ENCODE measurements around the gene CCT3.

DNA sequence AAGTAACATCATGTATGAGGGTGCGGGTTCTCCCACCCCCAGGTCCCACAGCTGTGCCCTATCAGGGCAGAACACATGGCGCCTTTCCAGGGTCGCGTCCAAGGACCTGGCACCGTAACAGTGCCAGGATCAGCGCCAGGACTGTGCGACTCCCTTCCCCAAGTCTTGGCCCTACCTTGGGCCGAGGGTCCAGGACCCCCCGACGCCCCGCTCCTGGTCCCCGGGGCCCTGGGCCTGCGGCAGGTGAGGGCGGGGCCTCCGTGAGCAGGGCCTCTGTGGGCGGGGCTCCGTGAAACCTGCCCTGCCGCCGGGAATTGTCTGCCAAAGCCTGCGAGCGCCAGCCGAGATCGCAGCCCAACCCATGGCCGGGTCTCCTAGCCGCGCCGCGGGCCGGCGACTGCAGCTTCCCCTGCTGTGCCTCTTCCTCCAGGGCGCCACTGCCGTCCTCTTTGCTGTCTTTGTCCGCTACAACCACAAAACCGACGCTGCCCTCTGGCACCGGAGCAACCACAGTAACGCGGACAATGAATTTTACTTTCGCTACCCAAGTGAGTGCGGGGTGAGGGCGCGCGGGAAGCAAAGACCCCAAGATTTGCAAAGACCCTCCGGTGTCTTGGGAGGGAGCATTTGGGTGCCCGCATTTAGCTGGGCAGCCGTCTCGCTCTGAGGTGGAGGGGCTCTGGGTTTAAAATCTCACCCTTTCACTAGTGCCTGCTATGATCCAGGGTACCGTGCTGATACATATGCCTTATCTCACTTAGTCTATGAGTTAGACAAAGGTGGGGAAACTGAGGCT, 31.0 kb upstream of the CCT3 start, which contains the start of gene RHBG:
- TF ChIP-seq, protein P1, sequence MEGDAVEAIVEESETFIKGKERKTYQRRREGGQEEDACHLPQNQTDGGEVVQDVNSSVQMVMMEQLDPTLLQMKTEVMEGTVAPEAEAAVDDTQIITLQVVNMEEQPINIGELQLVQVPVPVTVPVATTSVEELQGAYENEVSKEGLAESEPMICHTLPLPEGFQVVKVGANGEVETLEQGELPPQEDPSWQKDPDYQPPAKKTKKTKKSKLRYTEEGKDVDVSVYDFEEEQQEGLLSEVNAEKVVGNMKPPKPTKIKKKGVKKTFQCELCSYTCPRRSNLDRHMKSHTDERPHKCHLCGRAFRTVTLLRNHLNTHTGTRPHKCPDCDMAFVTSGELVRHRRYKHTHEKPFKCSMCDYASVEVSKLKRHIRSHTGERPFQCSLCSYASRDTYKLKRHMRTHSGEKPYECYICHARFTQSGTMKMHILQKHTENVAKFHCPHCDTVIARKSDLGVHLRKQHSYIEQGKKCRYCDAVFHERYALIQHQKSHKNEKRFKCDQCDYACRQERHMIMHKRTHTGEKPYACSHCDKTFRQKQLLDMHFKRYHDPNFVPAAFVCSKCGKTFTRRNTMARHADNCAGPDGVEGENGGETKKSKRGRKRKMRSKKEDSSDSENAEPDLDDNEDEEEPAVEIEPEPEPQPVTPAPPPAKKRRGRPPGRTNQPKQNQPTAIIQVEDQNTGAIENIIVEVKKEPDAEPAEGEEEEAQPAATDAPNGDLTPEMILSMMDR (IDR thresholded peaks at IDR 0.05; ENCODE audit: borderline replicate concordance, extremely low read depth, low read length, poor library complexity, severe bottlenecking) = no peak
- no peak for TF ChIP-seq EZH2 (IDR thresholded peaks at IDR 0.05; ENCODE audit: borderline replicate concordance, low read depth, low read length, severe bottlenecking)

Data from DND-41 (cell line).